NK-92 (cell line): ENCODE measurements around the gene CHKA.

Experiments used
- DNase-seq: peaks from one replicate; lab custom pipeline; 2025; ENCODE audit not compliant: unreplicated experiment; lab: John Stamatoyannopoulos, UW

The CHKA gene

GRCh38 chr11:68002938-68003845, 118.0 kb downstream of the CHKA start:
- no peak for DNase-seq
